Liver (tissue), 3 donors: Measurements from ENCODE around the gene FTO.

ENCODE experiments used
- ATF3 ChIP-seq: IDR thresholded peaks from 2 replicates; pipeline ENCODE4 v1.6.1; 2016; ENCODE audit warnings: antibody characterized with exemption
- CTCF ChIP-seq: fragments of 150-350 bp; IDR thresholded peaks from 2 replicates; pipeline ENCODE4 v1.5.1; 2017; ENCODE audit warnings: improper control_type of control experiment, low read depth, low read length; ENCODE audit not compliant: missing input control
- FOXA1 ChIP-seq: IDR thresholded peaks from 2 replicates; pipeline ENCODE4 v1.6.1; 2016; ENCODE audit warnings: antibody characterized with exemption
- GABPA ChIP-seq, 2 donors: IDR thresholded peaks in 1 of 2; conservative IDR thresholded peaks in 1 of 2; 2 replicates each; pipeline ENCODE4 v1.6.1; 2016; ENCODE audit warnings: antibody characterized with exemption in 2 of 2, mild to moderate bottlenecking in 1 of 2, moderate library complexity in 1 of 2
- JUND ChIP-seq, 2 donors: IDR thresholded peaks; 2 replicates each; pipeline ENCODE4 v1.6.1; 2016; ENCODE audit warnings: antibody characterized with exemption in 2 of 2
- MAX ChIP-seq: IDR thresholded peaks from 2 replicates; pipeline ENCODE4 v1.6.1; 2016; ENCODE audit warnings: antibody characterized with exemption
- RAD21 ChIP-seq, 2 donors: IDR thresholded peaks; 2 replicates each; pipeline ENCODE4 v1.6.1; 2016; ENCODE audit warnings: antibody characterized with exemption in 2 of 2, mild to moderate bottlenecking in 2 of 2
- REST ChIP-seq: IDR thresholded peaks from 2 replicates; pipeline ENCODE4 v1.6.1; 2016; ENCODE audit warnings: antibody characterized with exemption, mild to moderate bottlenecking
- RXRA ChIP-seq, 2 donors: IDR thresholded peaks; 2 replicates each; pipeline ENCODE4 v1.6.1; 2017 to 2018; ENCODE audit warnings: antibody characterized with exemption in 2 of 2, mild to moderate bottlenecking in 1 of 2
- SP1 ChIP-seq: IDR thresholded peaks from 2 replicates; pipeline ENCODE4 v1.6.1; 2018; ENCODE audit warnings: antibody characterized with exemption, mild to moderate bottlenecking
- TAF1 ChIP-seq: conservative IDR thresholded peaks from 2 replicates; pipeline ENCODE4 v1.6.1; 2016; ENCODE audit warnings: antibody characterized with exemption, mild to moderate bottlenecking
- YY1 ChIP-seq: IDR thresholded peaks from 2 replicates; pipeline ENCODE4 v1.6.1; 2016; ENCODE audit warnings: antibody characterized with exemption, mild to moderate bottlenecking
- donor health status: healthy.
- donor health status: healthy.

- TF ChIP-seq SP1 (no peak), REST (no peak), CTCF (no peak), RAD21 (IDR thresholded peaks at IDR 0.05) (no peak), TAF1 (no peak), MAX (no peak), FOXA1 (no peak), RXRA (IDR thresholded peaks at IDR 0.05) (no peak), ATF3 (no peak), GABPA (IDR thresholded peaks at IDR 0.05 in 1 of 2, conservative IDR thresholded peaks at IDR 0.05 in 1 of 2) (no peak), YY1 (no peak), JUND (IDR thresholded peaks at IDR 0.05) (no peak)
These were observed 371.5 kb downstream of the FTO start for GRCh38 chr16:54075446-54075845.
